Naive thymus-derived CD4-positive, alpha-beta T cell (primary cell): ENCODE data around the gene TCTN1. TPM values are rescaled to one million over a fixed set of nuclear protein-coding genes. Genes with fewer than 3 reads are reported as not detected.

Source experiments
- ATAC-seq: fragments of 150-1000 bp; cut with Tn5 transposase; 2 replicates; pipeline ENCODE4 v1.10.0; 2021; ENCODE audit warnings: mild to moderate bottlenecking, moderate library complexity
- CTCF ChIA-PET: fragments of 350-600 bp; sonication (Branson Sonifier 250); formaldehyde crosslinking; loops from one replicate; lab custom pipeline; 2021; ENCODE audit warnings: antibody characterized with exemption; lab: Charles Lee
- POLR2A ChIA-PET: fragments of 350-600 bp; sonication (Branson Sonifier 250); formaldehyde crosslinking; loops from one replicate; lab custom pipeline; 2021; ENCODE audit warnings: antibody characterized with exemption, inconsistent platforms; lab: Charles Lee
- DNase-seq, 9 donors: peaks; one replicate each; pipeline versions ENCODE4 v3.0.0 to v3.0.0-alpha.2; 2020 to 2022; ENCODE audit warnings: mixed read lengths in 1 of 9
- H3K27ac ChIP-seq: one replicate; pipeline ENCODE4 v1.7.0; 2013; ENCODE audit warnings: mild to moderate bottlenecking, low read depth, low read length, moderate library complexity
- H3K27me3 ChIP-seq, 2 donors: one replicate each; pipeline ENCODE4 v1.7.0; 2013; ENCODE audit warnings: low read length in 2 of 2, mild to moderate bottlenecking in 2 of 2, moderate library complexity in 2 of 2; ENCODE audit not compliant: control insufficient read depth in 2 of 2, insufficient read depth in 2 of 2
- H3K36me3 ChIP-seq, 3 experiments: 1 replicate in 2 of 3; 2 replicates in 1 of 3; pipeline ENCODE4 v1.7.0; 2013; ENCODE audit warnings: low read length in 3 of 3, mild to moderate bottlenecking in 3 of 3, moderate library complexity in 1 of 3; ENCODE audit not compliant: insufficient read depth in 3 of 3, control insufficient read depth in 2 of 3
- H3K4me1 ChIP-seq, 2 donors: one replicate each; pipeline ENCODE4 v1.7.0; 2013; ENCODE audit warnings: low read length in 2 of 2, mild to moderate bottlenecking in 2 of 2, moderate library complexity in 1 of 2; ENCODE audit not compliant: control insufficient read depth in 2 of 2, insufficient read depth in 2 of 2
- H3K4me3 ChIP-seq: 2 replicates; pipeline ENCODE4 v1.7.0; 2013; ENCODE audit warnings: mild to moderate bottlenecking, low read length
- H3K9me3 ChIP-seq, 3 experiments: 1 replicate in 2 of 3; 2 replicates in 1 of 3; pipeline ENCODE4 v1.7.0; 2013; ENCODE audit warnings: low read length in 3 of 3; ENCODE audit not compliant: control insufficient read depth in 2 of 3
- H3K27ac Mint-ChIP-seq, 9 donors: one replicate each; pipeline ENCODE4 v1.8.0; 2020 to 2022; ENCODE audit warnings: mixed read lengths in 9 of 9, mild to moderate bottlenecking in 8 of 9, moderate library complexity in 5 of 9, inconsistent platforms in 2 of 9
- H3K27me3 Mint-ChIP-seq, 5 donors: one replicate each; pipeline ENCODE4 v1.8.0; 2021 to 2022; ENCODE audit warnings: mixed read lengths in 5 of 5, mild to moderate bottlenecking in 1 of 5
- H3K36me3 Mint-ChIP-seq, 5 donors: one replicate each; pipeline ENCODE4 v1.8.0; 2020 to 2022; ENCODE audit warnings: mixed read lengths in 5 of 5, mild to moderate bottlenecking in 3 of 5, inconsistent platforms in 1 of 5
- H3K4me1 Mint-ChIP-seq, 7 donors: one replicate each; pipeline ENCODE4 v1.8.0; 2020 to 2022; ENCODE audit warnings: mixed read lengths in 7 of 7, mild to moderate bottlenecking in 3 of 7, inconsistent platforms in 1 of 7
- H3K4me3 Mint-ChIP-seq, 10 donors: one replicate each; pipeline ENCODE4 v1.8.0; 2020 to 2022; ENCODE audit warnings: mild to moderate bottlenecking in 10 of 10, mixed read lengths in 10 of 10, moderate library complexity in 6 of 10, inconsistent platforms in 2 of 10
- H3K9me3 Mint-ChIP-seq, 11 donors: one replicate each; pipeline ENCODE4 v1.8.0; 2020 to 2022; ENCODE audit warnings: mixed read lengths in 11 of 11, mild to moderate bottlenecking in 4 of 11, inconsistent platforms in 1 of 11, moderate library complexity in 1 of 11
- intact Hi-C, 2 donors: fragments of 100-400 bp; cut with micrococcal nuclease; formaldehyde crosslinking; loops; one replicate each; pipeline ENCODE4 v1.15.1; 2023
- polyA plus RNA-seq, 2 donors: library from polyadenylated mRNA; unstranded; fragments of 300-500 nt; fragmentation: Illumina TruSeq; gene quantifications; one replicate each; pipeline ENCODE4 v1.2.3, GENCODE V29; 2021
- total RNA-seq, 6 experiments: library from RNA in 5 of 6; stranded (reverse) in 5 of 6; gene quantifications; 1 replicate in 5 of 6; 2 replicates in 1 of 6; pipeline ENCODE4 v1.2.3 and lab custom pipeline; 2021 to 2026

The TCTN1 gene
- total and polyA plus RNA-seq, 7 experiments from 2014 or later = 4.2 to 13.0 (median 8.8) TPM

GRCh38 chr12:110577864-110578693 lies 35.9 kb upstream of the TCTN1 start:
- intact Hi-C loops = loop anchor here (1.0 kb wide), 5 partner anchors 12 to 110 kb away; partner anchors contain the start of genes FAM216A (in 1 of the 2) and GPN3 (in 1 of the 2)
- POLR2A ChIA-PET = interaction anchor here (0.8 to 2.0 kb wide), 6 partner anchors 8 to 110 kb away, joined by 3 to 8 read pairs (median 3); partner anchors contain the start of genes FAM216A, GPN3, RAD9B and VPS29
- Mint-ChIP-seq H3K27me3 (no peaks in the 10 kb centered on the region), H3K36me3 (peaks cover 0 to 34% (median 0%) of the 10 kb centered on the region in 5 donors), H3K4me3 (peak overlapping the region; percentile 59 to 96 (median 94)), H3K9me3 (peaks cover 0 to 1% (median 0%) of the 10 kb centered on the region in 11 donors), H3K4me1 (peaks cover 56 to 84% (median 76%) of the 10 kb centered on the region in 7 donors), H3K27ac (peak overlapping the region; percentile 67 to 96 (median 85))
- Histone ChIP-seq H3K36me3 (peaks cover 0 to 7% (median 0%) of the 10 kb centered on the region in 3 experiments), H3K9me3 (no peaks in the 10 kb centered on the region), H3K4me3 (peak overlapping the region; percentile 14), H3K27ac (peak overlapping the region; percentile 74), H3K27me3 (no peaks in the 10 kb centered on the region), H3K4me1 (peaks cover 23 to 48% of the 10 kb centered on the region in 2 donors)
- CTCF ChIA-PET = interaction anchor here (0.6 to 1.4 kb wide), 2 partner anchors 26 to 29 kb away, joined by 4 read pairs; no protein-coding TSS in a partner anchor
- peak; percentile 43 for ATAC-seq
- peak in 2 of 9 donors; percentile 22 to 79 for DNase-seq

- H3K27ac Mint-ChIP-seq = peak overlapping the region; percentile 59 to 96 (median 85)
- no peaks in the 10 kb centered on the region for H3K27me3 Mint-ChIP-seq
- ChIA-PET CTCF (interaction anchor here (0.6 to 3.7 kb wide), 6 partner anchors 14 to 129 kb away, joined by 3 to 33 read pairs (median 4); partner anchors contain the start of gene ARPC3), POLR2A (interaction anchor here (0.7 to 2.0 kb wide), 8 partner anchors 10 to 35 kb away, joined by 3 to 8 read pairs (median 4); partner anchors contain the start of gene TCTN1)
- peaks cover 61 to 87% (median 78%) of the 10 kb centered on the region in 7 donors for H3K4me1 Mint-ChIP-seq
- H3K27ac ChIP-seq = peak overlapping the region; percentile 74
- peak overlapping the region; percentile 80 to 97 (median 95) for H3K4me3 Mint-ChIP-seq
- no peaks in the 10 kb centered on the region for H3K9me3 ChIP-seq
- DNase-seq (no peak), ATAC-seq (no peak)
- H3K4me1 ChIP-seq = peaks cover 29 to 54% of the 10 kb centered on the region in 2 donors
- no peaks in the 10 kb centered on the region for H3K27me3 ChIP-seq
- H3K36me3 Mint-ChIP-seq = peaks cover 0 to 30% (median 0%) of the 10 kb centered on the region in 5 donors
- H3K9me3 Mint-ChIP-seq = peaks cover 0 to 1% (median 0%) of the 10 kb centered on the region in 11 donors
- H3K36me3 ChIP-seq = peaks cover 0 to 7% (median 0%) of the 10 kb centered on the region in 3 experiments
- H3K4me3 ChIP-seq = peak overlapping the region; percentile 42
- intact Hi-C loops = loop anchor here (1.0 kb wide), 5 partner anchors 11 to 111 kb away; partner anchors contain the start of genes FAM216A (in 1 of the 2) and GPN3 (in 1 of the 2)
Observed at GRCh38 chr12:110578694-110579534, 35.0 kb upstream of the TCTN1 start.

- intact Hi-C loops = loop anchor here in 1 of 2 donors (10.0 kb wide), 1 partner anchor 455 kb away; the partner anchor contains the start of gene IFT81
- DNase-seq (peak in 2 of 9 donors; percentile 16 to 22), ATAC-seq (no peak)
- Mint-ChIP-seq H3K4me3 (peak overlapping the region; percentile 80 to 97 (median 95)), H3K27ac (peak overlapping the region; percentile 59 to 96 (median 85)), H3K4me1 (peaks cover 67 to 87% (median 81%) of the 10 kb centered on the region in 7 donors), H3K27me3 (no peaks in the 10 kb centered on the region), H3K36me3 (peaks cover 0 to 25% (median 0%) of the 10 kb centered on the region in 5 donors), H3K9me3 (peaks cover 0 to 1% (median 0%) of the 10 kb centered on the region in 11 donors)
- Histone ChIP-seq H3K27me3 (no peaks in the 10 kb centered on the region), H3K4me1 (peaks cover 30 to 61% of the 10 kb centered on the region in 2 donors), H3K4me3 (peak overlapping the region; percentile 42), H3K9me3 (no peaks in the 10 kb centered on the region), H3K36me3 (peaks cover 0 to 7% (median 0%) of the 10 kb centered on the region in 3 experiments), H3K27ac (peak overlapping the region; percentile 74)
- ChIA-PET POLR2A (interaction anchor here (0.7 to 2.0 kb wide), 11 partner anchors 9 to 127 kb away, joined by 3 to 8 read pairs (median 4); partner anchors contain the start of gene TCTN1), CTCF (interaction anchor here (0.7 to 3.7 kb wide), 5 partner anchors 13 to 129 kb away, joined by 3 to 33 read pairs (median 4); partner anchors contain the start of gene ARPC3)
Observed at GRCh38 chr12:110579535-110580253, 34.2 kb upstream of the TCTN1 start.

GRCh38 chr12:110581931-110582275 lies 32.0 kb upstream of the TCTN1 start:
- Mint-ChIP-seq H3K36me3 (peaks cover 0 to 21% (median 0%) of the 10 kb centered on the region in 5 donors), H3K9me3 (no peaks in the 10 kb centered on the region), H3K27me3 (no peaks in the 10 kb centered on the region), H3K4me1 (peaks cover 64 to 82% (median 76%) of the 10 kb centered on the region in 7 donors), H3K27ac (peak overlapping the region; percentile 84 to 96 (median 93)), H3K4me3 (peak overlapping the region; percentile 91 to 97 (median 95))
- Histone ChIP-seq H3K27ac (peak overlapping the region; percentile 97), H3K27me3 (no peaks in the 10 kb centered on the region), H3K36me3 (peaks cover 0 to 7% (median 0%) of the 10 kb centered on the region in 3 experiments), H3K4me1 (peaks cover 32 to 65% of the 10 kb centered on the region in 2 donors), H3K4me3 (peak overlapping the region; percentile 72), H3K9me3 (no peaks in the 10 kb centered on the region)
- intact Hi-C loops = loop anchor here in 1 of 2 donors (1.0 to 10.0 kb wide), 3 partner anchors 301 to 825 kb away; partner anchors contain the start of genes ATP2A2 and IFT81
- ATAC-seq (no peak), DNase-seq (no peak)
- ChIA-PET CTCF (interaction anchor here (3.7 kb wide), 1 partner anchor 19 kb away, joined by 33 read pairs; no protein-coding TSS in a partner anchor), POLR2A (interaction anchor here (1.5 kb wide), 1 partner anchor 17 kb away, joined by 4 read pairs; no protein-coding TSS in a partner anchor)
